DMS153 treated with DMSO at 0.1 percent for 48 hours (cell line): ENCODE measurements around the gene MT1X.
"Not testable (repeated sequence)": the region's sequence is repeated elsewhere in the genome, so short reads cannot be mapped to it uniquely, and the experiment has no call there.

Experiments
- DNase-seq: peaks from one replicate; lab custom pipeline; 2025; ENCODE audit not compliant: unreplicated experiment; lab: John Stamatoyannopoulos, UW

The MT1X gene

GRCh38 chr16:56652600-56652999 lies 29.7 kb upstream of the MT1X start:
- no peak for DNase-seq

GRCh38 chr16:56653218-56653617 lies 29.1 kb upstream of the MT1X start:
- DNase-seq = no peak

GRCh38 chr16:56657555-56658326 lies 24.5 kb upstream of the MT1X start, which contains the start of gene MT1F:
TSS of gene MT1F (plus strand) at chr16:56657959. CDS start at chr16:56658059, 100 bp downstream.
- peak; percentile 59 for DNase-seq

GRCh38 chr16:56658327-56658875 lies 23.9 kb upstream of the MT1X start:
- no peak for DNase-seq

- DNase-seq = peak; percentile 60
Observed at GRCh38 chr16:56662357-56663354, 19.6 kb upstream of the MT1X start.

GRCh38 chr16:56664506-56664905 lies 17.8 kb upstream of the MT1X start:
- DNase-seq = no peak

GRCh38 chr16:56665286-56666261 lies 16.7 kb upstream of the MT1X start:
- DNase-seq = not testable (repeated sequence)

- peak; percentile 48 for DNase-seq
Observed at GRCh38 chr16:56667581-56668571, 14.4 kb upstream of the MT1X start, which contains the start of gene MT1G. TSS of gene MT1G (minus strand) at chr16:56668065. CDS start at chr16:56667993, 72 bp downstream.

GRCh38 chr16:56669005-56669839 lies 13.0 kb upstream of the MT1X start, which contains the start of gene MT1H:
TSS of gene MT1H (plus strand) at chr16:56669814. CDS start at chr16:56669885, 71 bp downstream.
- DNase-seq = no peak

- DNase-seq = no peak
Observed at GRCh38 chr16:56669840-56670619, 12.2 kb upstream of the MT1X start.

GRCh38 chr16:56670620-56670934 lies 11.7 kb upstream of the MT1X start:
- DNase-seq = no peak

- not testable (repeated sequence) for DNase-seq
Observed at GRCh38 chr16:56671691-56672090, 10.6 kb upstream of the MT1X start.

- not testable (repeated sequence) for DNase-seq
Observed at GRCh38 chr16:56672171-56672570, 10.1 kb upstream of the MT1X start.

- DNase-seq = peak; percentile 10
Observed at GRCh38 chr16:56672761-56673536, 9.3 kb upstream of the MT1X start.

GRCh38 chr16:56673921-56674320 lies 8.3 kb upstream of the MT1X start:
- DNase-seq = no peak

GRCh38 chr16:56674570-56674969 lies 7.7 kb upstream of the MT1X start:
- DNase-seq = not testable (repeated sequence)
